HL-60 (cell line): ENCODE results near the gene COPS7A.

ENCODE experiments used
- DNase-seq, 2 experiments: peaks; one replicate each; pipeline ENCODE4 v3.0.0-alpha.2; 2010 to 2020; ENCODE audit warnings: low read depth in 1 of 2, low spot score in 1 of 2
- H3K27ac ChIP-seq: fragments of 250-450 bp; sonication (Bioruptor Pico); replicated peaks from 2 replicates; pipeline ENCODE4 v1.5.1; 2020; ENCODE audit warnings: mild to moderate bottlenecking, moderate library complexity
- H3K27me3 ChIP-seq: fragments of 250-450 bp; sonication (Bioruptor Pico); 2 replicates; pipeline ENCODE4 v1.5.1; 2021; ENCODE audit warnings: mild to moderate bottlenecking, moderate library complexity; ENCODE audit not compliant: insufficient read depth, poor library complexity, severe bottlenecking
- H3K4me3 ChIP-seq: replicated peaks from 2 replicates; pipeline ENCODE4 v1.5.1; 2011; ENCODE audit warnings: mild to moderate bottlenecking, control low read depth, low read length; ENCODE audit not compliant: insufficient read depth
- CTCF ChIP-seq: IDR thresholded peaks from one replicate; pipeline ENCODE4 v1.5.1; 2011; ENCODE audit warnings: low read length, control low read depth, inconsistent platforms; ENCODE audit not compliant: insufficient read depth
- GABPA ChIP-seq: IDR thresholded peaks from 2 replicates; pipeline ENCODE4 v1.6.1; 2012; ENCODE audit warnings: low read depth
- POLR2AphosphoS5 ChIP-seq: IDR thresholded peaks from 2 replicates; pipeline ENCODE4 v1.6.1; 2012; ENCODE audit warnings: low read depth
- REST ChIP-seq: IDR thresholded peaks from 2 replicates; pipeline ENCODE4 v1.6.1; 2012; ENCODE audit warnings: low read depth; ENCODE audit not compliant: insufficient replicate concordance
- SPI1 ChIP-seq: IDR thresholded peaks from 2 replicates; pipeline ENCODE4 v1.6.1; 2012; ENCODE audit warnings: low read depth, mild to moderate bottlenecking, borderline replicate concordance

COPS7A gene

GRCh38 chr12:6779708-6780432 is 56.0 kb downstream of the COPS7A start:
- H3K4me3 ChIP-seq, result no peak overlapping the region
- H3K27me3 ChIP-seq, result peaks cover 10% of the 10 kb centered on the region
- TF ChIP-seq GABPA (no peak), SPI1 (no peak)
- H3K27ac ChIP-seq, result no peak overlapping the region
- peak in 1 of 2 experiments; percentile 48 for DNase-seq

GRCh38 chr12:6780573-6780972 is 56.7 kb downstream of the COPS7A start:
- no peak for DNase-seq
- TF ChIP-seq GABPA (no peak), SPI1 (no peak), CTCF (no peak), POLR2AphosphoS5 (no peak), REST (no peak)
- H3K4me3 ChIP-seq, result no peak overlapping the region
- H3K27ac ChIP-seq, result no peak overlapping the region
- H3K27me3 ChIP-seq, result peaks cover 10% of the 10 kb centered on the region
